ENCODE data around the gene MKX.
A peak's percentile ranks its signal among the peaks of the same experiment; 100 is the strongest.

MKX gene

DNA sequence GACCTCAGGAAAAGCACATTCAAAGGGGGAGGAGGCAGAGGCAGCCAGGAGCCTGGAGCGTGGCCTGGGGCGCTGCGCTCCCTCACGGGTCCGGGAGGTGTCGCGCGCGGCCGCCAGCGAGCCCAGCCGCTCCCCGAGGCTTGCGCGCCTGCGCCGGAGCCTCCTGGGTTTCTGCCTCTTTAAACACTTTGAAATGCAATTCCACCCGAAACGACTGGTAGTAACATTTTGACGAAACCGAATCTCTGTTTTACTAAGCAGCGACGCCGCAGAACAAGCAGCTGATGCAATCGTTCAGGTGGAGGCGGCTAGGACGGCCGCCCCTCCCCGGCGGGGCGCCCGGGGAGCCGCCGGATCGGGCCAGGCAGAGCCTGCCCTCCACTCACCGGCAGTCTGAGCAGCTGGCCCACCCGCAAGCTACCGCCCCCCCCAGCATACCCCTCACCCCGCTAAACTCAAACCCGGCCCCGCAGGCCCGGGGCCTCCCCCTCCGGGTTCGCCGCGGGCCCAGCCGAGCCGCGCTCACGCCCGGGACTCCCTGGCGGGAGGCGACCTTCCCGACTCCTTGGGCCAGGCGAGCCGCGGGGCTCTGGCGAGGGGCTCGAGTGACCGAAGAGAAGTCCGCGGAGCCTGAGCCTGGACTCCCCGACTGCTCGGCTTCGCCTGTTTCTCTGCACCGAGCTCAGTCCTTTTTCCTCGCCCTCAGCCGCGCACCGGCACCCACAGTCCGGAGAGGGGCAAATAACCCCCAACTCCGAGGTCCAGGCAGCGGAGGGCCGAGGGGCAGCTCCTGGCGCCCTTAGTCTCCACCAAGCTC is 3.2 kb downstream of the MKX start:
- DNase-seq, result peak; percentile 78

DNA sequence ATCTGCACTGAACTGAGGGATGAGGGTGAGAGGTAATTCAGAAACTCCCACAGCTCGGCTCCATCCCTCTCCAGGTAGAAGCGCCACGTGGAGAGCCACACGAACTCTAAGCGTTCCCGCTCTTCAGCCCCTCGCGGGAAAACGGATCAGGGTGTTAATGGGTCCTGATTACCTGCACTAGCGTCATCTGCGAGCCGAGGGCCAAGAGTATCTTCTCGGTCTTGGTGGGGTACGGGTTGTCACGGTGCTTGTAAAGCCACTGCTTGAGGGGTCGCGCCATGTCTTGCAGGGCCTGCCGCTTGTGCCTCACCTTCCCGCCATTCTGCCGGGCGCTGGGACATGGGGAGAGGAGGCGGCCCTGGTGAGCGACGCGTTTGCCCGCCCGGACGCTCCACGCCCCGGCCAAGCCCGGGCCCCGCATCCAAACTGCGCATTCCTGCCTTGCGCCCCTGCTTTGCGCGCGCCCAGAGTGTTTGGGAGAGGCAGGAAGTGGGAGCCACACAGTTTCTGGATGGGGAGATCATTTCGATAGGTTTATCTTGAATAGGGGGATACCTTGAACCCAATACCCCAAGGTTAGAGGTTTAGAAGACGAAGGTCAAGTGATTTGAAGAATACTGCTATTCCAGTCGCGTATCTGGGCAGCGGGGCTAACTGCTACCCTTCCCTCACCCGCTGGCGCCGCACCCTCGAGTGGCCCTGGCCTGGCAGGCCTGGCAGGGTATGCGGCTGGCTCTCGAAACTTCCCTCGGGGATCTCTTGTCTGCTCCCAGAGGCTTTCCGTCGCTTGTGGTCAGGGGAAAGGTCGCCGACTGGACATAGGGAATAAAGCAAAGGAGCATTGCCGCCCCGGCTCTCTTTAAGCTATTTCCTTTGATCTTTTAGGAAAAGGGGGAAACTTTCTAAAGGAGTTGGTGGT is 4.2 kb downstream of the MKX start:
- no peak for DNase-seq

DNA sequence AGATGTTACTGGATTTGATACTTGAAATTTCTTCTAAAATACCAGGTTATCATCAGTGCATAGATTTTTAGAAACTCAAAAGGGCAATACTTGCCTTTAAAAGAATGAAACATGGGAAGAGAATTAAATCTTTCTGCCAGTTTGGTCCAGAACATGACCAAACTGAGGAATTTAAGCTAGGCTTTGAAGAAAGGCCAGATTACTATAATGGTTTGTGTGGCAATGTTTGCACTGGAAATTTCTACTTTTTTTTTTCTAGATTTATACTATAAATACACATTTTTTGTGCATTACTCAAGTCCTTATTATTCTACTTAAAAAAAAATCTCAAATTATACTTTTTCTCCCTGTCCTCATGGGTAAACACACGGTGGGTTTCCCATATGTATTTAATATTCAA is 9.2 kb downstream of the MKX start:
- DNase-seq, result no peak

DNA sequence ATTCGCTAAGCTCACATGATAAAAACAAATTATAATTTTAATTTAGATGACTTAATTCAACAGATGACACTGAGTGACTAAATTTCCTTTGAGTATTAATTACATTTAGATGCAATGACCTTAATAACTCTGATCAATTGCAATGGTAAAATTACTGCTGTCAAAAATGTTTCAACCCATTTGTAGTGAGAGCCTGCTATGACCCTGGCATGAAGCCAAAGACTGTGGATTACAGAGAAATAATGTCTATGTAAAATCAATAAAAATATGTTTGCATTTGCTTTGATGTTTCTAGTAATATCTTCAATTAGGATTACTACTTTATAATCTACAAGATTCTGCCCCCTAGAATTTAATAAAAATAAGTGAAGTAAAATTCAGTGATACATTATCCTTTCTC is 15.6 kb downstream of the MKX start:
- no peak for DNase-seq

DNA sequence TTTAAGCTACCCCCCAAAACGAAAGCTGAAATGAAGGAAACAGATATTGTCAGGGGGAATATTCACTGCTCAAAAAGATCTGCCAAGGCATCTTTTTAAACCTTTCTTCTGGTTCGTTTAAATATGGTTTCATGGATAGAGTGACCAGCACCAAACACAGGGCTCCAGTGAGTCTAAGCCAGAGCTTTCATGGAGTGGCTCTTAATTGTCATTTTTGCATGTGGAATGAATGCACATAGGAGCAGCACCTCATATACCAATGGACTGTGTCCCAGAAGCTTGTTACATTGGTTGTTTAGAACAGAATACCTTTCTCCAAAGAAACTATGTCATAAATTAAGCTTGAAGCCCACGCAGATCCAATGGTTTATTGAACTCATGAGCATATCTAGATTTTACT is 17.3 kb downstream of the MKX start:
- no peak for DNase-seq

DNA sequence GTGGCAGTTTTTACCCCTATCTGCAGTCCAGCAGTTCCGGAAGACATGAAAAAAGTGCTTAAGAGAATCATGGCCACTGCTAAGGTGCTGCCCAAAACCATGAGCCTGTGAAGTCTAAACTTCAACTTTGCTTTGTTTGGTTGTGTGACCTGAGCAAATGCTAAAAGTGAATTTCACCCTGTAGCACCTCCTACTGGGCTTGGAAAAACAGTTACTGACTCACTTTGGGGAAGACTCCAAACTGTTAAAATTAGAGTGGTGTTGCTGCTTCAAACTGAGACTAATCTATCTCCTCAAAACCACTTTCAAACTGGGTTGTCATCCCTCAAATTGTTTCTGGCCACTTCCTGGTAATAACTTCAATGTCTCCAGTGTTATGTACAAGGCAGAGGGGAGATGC is 21.3 kb downstream of the MKX start:
- DNase-seq, result no peak

DNA sequence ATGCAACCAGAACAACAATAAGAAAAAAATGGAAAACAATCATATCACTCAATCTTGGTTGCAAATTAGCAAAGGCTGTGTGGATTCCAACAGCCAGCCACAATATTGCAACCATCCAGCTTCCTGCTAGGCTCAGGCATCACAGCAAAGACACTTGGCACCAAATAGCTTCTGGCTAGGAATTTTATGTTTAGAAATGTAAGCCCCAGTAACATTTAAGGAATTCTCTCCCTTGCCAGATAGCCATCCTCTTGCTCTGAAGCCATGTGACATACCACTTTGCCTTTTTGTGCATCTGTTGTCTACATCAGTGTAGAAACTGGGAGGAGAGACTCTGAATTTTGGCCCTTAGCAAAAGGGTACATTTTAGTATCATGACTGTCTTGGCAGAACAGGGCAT is 22.2 kb downstream of the MKX start:
- no peak for DNase-seq

DNA sequence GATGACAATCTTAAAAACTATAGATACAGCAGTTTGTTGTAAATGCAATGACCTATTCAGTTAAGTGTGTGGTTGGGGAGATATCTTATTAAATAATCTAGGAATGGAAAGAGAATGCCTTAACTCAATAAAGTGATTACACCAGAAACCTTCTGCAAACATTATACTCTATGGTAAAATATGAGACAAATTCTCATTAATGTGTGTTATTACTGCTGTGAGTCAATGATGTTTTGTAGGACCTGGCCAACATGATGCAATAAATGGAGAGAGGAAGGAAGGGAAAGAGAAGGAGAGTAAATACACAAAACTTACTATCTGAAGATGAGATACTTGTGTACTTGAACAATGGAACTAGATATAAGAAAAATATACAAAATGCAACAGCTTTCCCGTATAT is 25.1 kb downstream of the MKX start:
- DNase-seq, result no peak

DNA sequence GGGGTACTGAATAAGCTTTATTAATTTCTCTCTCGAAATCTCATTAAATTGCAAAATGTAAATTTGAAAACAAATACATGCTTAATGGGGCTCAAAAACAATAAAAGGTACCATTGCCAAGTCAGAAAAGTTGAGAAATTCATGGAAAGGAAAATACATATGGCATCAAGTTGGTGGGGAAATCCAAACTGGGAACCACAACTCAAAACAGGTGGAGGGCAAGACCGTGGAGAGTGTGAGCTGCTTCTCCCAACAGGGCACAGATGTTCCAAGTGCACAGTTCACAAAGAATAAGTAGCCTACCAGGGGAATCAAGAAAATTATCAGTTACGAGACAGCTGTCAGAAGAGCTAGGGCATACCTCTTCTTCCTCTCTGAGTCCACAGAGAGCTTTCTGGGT is 26.6 kb downstream of the MKX start:
- DNase-seq, result no peak

DNA sequence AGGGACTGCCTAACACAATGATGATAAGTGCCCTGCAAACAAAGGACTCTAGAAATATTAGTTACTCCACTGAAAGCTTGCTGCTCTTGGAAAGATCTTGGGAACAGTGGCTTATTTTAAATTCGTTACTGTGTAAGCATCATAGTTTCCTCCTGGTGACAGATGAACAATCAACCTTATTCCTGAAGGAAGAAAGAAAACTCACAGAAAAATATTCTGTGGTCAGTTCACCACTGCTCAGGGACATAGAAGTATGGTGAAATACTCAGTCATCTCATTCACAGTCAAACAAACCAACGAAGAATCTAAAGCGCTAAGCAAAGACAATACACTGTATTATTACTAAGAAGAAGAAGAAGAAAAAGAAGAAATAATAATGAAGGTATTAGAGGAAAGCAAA is 27.8 kb downstream of the MKX start:
- no peak for DNase-seq

DNA sequence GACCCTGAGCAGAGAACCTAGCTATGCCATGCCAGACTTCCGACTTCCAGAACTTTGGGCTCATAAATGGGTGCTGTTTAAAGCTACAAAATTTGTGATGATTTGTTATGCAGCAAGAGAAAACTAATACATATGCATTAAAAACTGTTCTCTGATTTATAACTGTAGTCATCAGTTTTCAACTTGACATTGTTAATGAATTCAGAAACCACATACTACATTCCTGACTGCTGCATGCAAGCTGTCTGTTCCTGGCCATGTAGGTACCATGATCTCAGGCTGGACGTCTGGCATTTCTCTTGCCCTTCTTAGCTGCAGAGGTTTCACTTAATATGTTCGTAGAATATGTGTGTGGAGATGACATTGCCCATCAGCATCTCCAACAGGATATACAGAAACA is 28.4 kb downstream of the MKX start:
- no peak for DNase-seq

DNA sequence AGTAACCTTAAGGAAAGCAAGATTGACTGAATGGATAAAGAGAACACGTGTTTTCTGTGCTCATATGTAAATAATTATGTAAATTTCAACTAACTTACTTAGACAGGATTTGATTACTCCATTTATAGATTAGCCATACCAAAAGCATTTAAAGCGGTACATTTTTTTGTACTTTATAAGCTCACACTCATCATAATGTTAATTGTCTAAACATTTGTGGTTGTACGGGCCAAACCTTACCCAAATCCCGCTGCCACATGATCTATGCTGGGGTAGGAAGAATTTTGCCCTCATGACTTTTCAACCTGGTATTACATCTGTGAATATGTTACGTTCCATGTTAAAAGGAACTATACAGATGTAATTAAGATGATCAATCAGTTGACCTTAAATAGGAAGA is 29.1 kb downstream of the MKX start:
- DNase-seq, result no peak

DNA sequence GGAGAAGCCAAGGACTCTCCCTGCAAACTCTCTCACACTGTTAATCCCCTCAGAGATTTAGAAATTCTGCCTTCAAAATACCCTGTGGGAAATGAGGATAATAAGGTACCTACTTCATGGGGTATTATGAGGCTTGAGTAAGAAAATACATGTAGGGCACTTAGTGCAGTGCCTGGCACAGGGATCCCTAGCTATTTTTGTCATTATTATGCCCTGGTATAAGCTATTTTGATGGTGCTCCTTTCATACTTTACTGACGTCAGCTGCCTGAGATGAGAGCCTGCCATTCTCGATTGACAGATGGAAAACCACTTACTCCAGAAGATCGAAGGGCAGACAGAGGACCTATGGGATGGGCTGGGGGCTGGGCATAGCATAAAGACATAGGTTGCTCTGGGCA is 30.1 kb downstream of the MKX start:
- DNase-seq, result no peak

DNA sequence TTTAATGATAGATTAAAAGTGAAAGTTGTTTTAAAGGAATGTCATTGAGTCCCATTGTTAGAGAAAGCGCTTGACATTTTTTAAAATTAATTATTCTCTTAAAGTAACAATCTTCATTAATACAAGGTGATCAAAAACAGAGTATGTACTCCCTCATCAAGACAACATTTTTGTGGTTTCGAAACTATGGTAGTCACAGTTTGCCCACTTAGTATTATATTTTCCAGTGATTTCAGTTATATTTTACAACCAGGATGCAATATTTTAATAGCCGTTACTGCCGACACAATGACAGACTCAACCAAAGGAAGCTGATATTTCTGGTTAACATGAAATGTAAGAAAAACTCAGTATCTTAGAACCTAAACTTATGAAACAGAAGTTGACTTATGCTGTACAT is 31.3 kb downstream of the MKX start:
- DNase-seq, result no peak

DNA sequence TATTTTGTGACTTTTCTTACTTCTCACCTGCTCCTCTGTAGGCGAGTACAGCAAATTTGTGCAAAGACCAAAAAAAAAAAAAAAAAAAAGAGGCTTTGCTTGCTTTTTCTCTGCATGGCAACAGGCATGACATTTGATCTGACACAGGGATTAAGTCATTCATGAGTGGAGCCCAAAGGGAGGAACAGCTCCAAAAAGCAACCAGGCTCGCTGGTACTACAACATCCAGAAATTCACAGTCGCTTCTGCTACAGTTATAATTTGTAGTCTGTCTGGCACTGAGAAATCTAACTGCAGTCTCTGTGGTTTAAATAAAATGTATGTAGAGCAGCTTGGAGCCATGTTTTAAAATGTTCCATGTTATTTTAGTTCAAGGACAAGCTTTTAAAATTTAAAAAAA is 31.7 kb downstream of the MKX start:
- DNase-seq, result no peak

DNA sequence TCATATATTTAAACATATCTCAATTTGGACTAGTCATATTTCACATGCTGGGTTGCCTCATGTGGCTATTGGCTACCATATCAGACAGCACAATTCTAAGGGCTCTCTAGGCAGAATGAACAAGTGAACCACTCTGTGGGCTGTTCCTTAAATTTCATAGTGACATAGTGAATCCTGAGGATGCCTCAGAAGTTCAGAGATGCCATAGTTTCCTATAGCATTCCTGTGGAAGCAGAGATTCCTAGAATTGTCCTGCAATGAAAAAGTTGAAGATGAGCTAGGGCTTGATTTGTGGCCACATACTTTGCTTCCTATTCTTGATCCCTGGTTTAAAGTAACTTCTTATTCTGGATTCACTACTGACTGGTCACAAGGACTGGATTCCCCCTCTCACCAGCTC is 35.6 kb downstream of the MKX start:
- DNase-seq, result no peak

DNA sequence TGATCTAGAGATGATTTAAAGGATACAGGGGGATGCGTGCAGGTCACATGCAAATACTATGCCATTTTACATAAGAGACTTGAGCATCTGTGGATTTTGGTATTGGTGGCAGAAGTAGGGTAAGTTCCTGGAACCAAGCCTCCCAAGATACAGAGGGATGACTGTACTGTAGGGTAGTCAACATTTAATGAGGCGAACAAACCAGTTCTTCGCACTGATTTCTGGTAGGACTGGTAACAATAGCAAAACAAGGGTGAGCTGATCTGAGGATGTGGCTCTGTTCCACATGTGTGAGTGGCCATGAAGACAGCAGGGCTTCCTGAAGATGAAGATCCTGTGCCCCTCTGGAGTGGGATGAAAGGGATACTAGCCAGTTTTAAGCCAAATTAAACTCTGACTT is 36.3 kb downstream of the MKX start:
- no peak for DNase-seq

DNA sequence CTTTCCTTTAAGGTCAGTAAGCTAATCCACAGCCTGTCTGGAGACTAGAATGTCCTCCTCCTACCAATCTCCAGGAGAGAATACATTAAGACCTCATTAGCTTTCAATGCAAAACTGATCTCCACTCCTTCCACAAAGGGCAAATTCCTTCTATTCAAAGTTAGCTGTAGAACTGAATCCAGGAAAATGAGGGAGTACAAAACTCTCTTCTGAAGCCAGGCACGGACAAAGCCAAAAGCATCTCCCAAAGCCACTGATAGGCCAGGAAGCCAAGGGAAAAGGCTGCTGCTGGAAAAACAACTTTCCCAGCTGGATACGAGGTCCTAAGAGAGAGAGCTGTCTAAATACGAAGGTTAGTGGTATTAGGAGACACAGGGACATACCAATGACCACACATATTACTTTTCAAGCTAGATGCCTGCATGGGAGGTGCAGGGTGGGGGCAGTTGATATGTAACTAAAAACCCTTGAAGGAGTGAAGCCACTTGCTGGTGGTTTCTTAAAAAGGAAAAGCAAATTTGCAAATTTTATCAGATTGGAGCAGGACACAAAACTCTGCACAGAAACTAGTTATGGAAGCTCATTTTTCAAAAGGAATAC is 43.6 kb downstream of the MKX start:
- no peak for DNase-seq

DNA sequence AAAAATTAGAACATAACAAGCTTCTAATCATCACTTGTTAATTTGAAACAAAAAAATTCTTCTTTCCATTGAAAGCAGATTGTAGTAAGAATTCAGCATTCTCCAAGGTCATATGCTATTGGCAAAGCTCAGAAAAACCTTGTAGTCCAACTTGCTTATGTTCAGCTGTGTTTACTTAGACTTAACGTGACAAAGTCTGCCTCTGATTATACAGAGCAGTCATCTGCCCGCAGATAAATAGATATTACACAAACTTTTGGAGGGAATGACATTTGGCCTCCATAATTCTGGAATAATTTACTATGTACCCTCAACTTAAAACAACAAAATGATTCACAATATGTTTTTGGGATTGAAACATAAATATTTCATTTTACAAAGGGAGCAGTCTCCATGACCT is 45.8 kb downstream of the MKX start:
- DNase-seq, result no peak

DNA sequence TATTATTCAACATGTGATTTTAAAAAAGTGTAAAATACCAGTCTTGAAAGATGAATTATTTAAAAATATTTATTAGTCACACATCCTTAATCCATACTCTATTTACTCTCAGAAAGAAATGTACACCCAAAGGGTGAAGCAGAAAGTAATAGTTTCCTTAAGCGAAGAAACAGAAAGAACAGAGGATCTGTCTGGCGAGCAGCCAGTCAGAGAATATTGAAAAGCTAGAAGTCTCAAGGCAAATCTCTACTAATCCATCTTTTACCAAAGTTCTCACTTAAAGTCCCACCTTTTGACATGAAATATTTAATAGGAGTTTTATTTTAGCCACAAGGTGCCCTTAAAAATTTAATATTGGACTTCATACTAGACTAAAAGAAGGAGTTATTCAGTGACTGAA is 46.7 kb downstream of the MKX start:
- DNase-seq, result no peak

DNA sequence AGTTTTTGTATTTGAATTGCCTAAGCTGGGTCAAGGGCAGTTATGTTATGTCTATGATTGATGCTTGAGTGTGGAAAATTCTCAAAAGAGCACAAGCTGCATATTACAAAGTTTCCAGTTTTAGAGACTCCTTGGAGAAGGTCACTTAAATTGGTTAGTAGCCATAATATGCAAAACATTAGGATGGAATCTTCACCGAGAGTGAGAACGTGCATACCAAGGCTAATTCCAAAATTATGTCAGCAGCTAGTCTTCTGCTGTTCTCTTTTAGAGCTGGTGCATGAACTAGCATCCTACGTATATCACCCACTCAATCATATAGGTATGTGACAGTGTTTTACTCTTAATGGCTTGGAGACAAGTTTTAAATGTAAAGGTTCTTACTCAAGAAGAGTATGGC is 49.2 kb downstream of the MKX start:
- DNase-seq, result no peak

DNA sequence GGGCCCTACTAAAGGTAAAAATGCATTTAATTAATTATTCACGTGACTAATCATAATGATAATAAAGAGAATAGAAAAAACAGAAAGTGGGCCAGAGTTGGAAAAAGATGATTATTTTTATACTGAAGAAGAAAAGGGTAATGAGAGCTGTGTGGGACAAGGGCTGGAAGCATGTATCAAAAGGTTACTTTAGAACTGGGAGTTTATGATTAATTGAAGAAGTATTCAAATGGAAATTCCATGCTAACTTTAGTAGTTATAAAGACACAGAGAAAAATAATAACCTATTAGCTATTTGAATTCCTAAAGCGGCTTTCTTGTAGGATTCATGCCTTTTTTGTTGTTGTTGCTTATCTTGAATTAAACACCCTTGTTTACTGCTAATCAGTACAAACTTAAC is 49.9 kb downstream of the MKX start:
- no peak for DNase-seq

DNA sequence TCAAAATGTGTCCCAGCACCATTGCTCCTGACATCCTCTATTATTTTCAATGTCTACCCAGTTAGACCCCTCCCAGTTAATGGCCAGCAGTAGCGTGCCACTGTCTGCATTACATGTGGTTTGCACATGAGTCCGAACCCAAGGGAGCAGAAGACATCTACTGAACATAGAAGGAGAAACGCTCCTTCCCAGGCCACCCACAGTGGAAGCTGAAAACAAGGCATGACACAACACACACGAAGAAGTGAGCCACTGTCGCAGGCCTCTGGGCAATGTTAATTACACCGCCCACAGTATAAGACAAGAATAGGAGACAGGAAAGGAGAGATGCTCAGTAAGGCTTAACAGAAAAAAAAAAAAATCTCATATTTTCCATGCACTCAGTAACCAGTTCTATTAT is 50.5 kb downstream of the MKX start:
- no peak for DNase-seq

DNA sequence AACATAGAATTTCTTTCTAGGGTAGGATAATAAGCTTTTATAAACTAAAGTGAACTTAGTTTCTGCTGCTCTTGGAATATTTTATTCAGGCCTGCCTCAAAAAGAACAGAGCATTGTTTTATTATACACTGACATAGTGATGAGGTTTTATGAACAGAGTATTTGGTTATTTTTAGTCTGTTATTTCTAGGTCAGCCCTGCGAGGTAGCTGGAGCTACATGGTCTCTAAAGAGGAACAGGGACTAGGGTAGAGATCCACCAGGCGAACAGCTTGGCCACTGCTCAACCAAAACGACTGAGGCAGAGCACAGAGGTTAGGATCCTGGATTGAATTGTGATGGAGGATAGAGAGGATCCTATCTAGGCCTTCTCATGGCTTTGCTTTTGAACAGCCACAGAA is 53.0 kb downstream of the MKX start:
- DNase-seq, result no peak
